ENCODE measurements around the gene ADORA2B.

Gene ADORA2B

GRCh38 chr17:16007439-16007838 is 62.5 kb downstream of the ADORA2B start:
- Histone ChIP-seq H3K4me2 (ENCODE audit: low read length) (no peak overlapping the region), H3K9me3 (ENCODE audit: low read length) (no peaks in the 10 kb centered on the region), H3K9me2 (ENCODE audit: low read depth, low read length) (no peaks in the 10 kb centered on the region), H3K4me3 (ENCODE audit: low read depth, low read length, poor library complexity, severe bottlenecking) (no peak overlapping the region), H3F3A (ENCODE audit: insufficient read depth, low read length) (no peaks in the 10 kb centered on the region), H3K4me1 (ENCODE audit: insufficient read depth, low read length, severe bottlenecking) (no peaks in the 10 kb centered on the region), H3K9ac (ENCODE audit: low read length) (no peak overlapping the region), H3K36me3 (ENCODE audit: insufficient read depth, low read length) (peaks cover 91% of the 10 kb centered on the region), H3K79me2 (ENCODE audit: insufficient read depth, low read length) (no peaks in the 10 kb centered on the region), H3K27ac (ENCODE audit: low read depth, low read length, poor library complexity, severe bottlenecking) (no peak overlapping the region), H4K20me1 (ENCODE audit: insufficient read depth, low read length) (no peaks in the 10 kb centered on the region), H2AFZ (ENCODE audit: low read length) (no peak overlapping the region), H3K27me3 (ENCODE audit: insufficient read depth, low read length) (no peaks in the 10 kb centered on the region)
- TF ChIP-seq EZH2 (IDR thresholded peaks at IDR 0.05; ENCODE audit: borderline replicate concordance, low read length) (no peak), CTCF (IDR thresholded peaks at IDR 0.05; ENCODE audit: low read length) (no peak)

- no peaks in the 10 kb centered on the region for H3K4me1 ChIP-seq (ENCODE audit: insufficient read depth, low read length, severe bottlenecking)
- no peak overlapping the region for H3K9ac ChIP-seq (ENCODE audit: low read length)
- H3K4me3 ChIP-seq (ENCODE audit: low read depth, low read length, poor library complexity, severe bottlenecking), result no peak overlapping the region
- no peaks in the 10 kb centered on the region for H3K27me3 ChIP-seq (ENCODE audit: insufficient read depth, low read length)
- no peak overlapping the region for H2AFZ ChIP-seq (ENCODE audit: low read length)
- TF ChIP-seq EZH2 (IDR thresholded peaks at IDR 0.05; ENCODE audit: borderline replicate concordance, low read length), result no peak
- peak; percentile 12; the same call in 1 of the 2 replicates for TF ChIP-seq CTCF (IDR thresholded peaks at IDR 0.05; ENCODE audit: low read length)
- no peak overlapping the region for H3K4me2 ChIP-seq (ENCODE audit: low read length)
- H4K20me1 ChIP-seq (ENCODE audit: insufficient read depth, low read length), result no peaks in the 10 kb centered on the region
- H3K36me3 ChIP-seq (ENCODE audit: insufficient read depth, low read length), result peaks cover 73% of the 10 kb centered on the region
- H3K79me2 ChIP-seq (ENCODE audit: insufficient read depth, low read length), result no peaks in the 10 kb centered on the region
- H3K9me2 ChIP-seq (ENCODE audit: low read depth, low read length), result no peaks in the 10 kb centered on the region
- H3K27ac ChIP-seq (ENCODE audit: low read depth, low read length, poor library complexity, severe bottlenecking), result no peak overlapping the region
- H3F3A ChIP-seq (ENCODE audit: insufficient read depth, low read length), result no peaks in the 10 kb centered on the region
- no peaks in the 10 kb centered on the region for H3K9me3 ChIP-seq (ENCODE audit: low read length)
These were observed 69.0 kb downstream of the ADORA2B start for GRCh38 chr17:16013943-16014407.

DNA sequence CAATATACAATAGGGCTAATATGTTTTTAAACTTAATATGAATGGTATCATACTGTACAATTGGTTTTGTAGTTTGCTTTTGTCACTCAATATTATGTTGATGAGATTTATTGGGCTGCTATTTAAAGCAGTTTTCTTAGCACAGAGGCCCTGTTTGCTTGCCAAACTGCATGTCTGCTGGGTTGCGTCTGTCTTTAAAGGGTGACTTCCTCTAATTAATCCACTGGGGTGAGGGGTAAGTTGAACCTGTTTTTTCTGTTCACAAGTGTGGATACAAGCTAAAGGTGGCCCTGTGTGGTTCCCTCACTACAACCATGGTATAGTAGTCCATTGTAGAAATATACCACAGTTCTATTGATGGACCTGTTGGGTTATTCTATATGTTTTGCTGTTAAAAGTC is 74.4 kb downstream of the ADORA2B start:
- Histone ChIP-seq H3K36me3 (ENCODE audit: insufficient read depth, low read length) (peaks cover 75% of the 10 kb centered on the region), H2AFZ (ENCODE audit: low read length) (no peak overlapping the region), H3K27ac (ENCODE audit: low read depth, low read length, poor library complexity, severe bottlenecking) (no peak overlapping the region), H3K4me1 (ENCODE audit: insufficient read depth, low read length, severe bottlenecking) (no peaks in the 10 kb centered on the region), H3K9ac (ENCODE audit: low read length) (no peak overlapping the region), H3K4me2 (ENCODE audit: low read length) (no peak overlapping the region), H3K79me2 (ENCODE audit: insufficient read depth, low read length) (no peaks in the 10 kb centered on the region), H3F3A (ENCODE audit: insufficient read depth, low read length) (no peaks in the 10 kb centered on the region), H3K9me3 (ENCODE audit: low read length) (no peaks in the 10 kb centered on the region), H3K4me3 (ENCODE audit: low read depth, low read length, poor library complexity, severe bottlenecking) (no peak overlapping the region), H4K20me1 (ENCODE audit: insufficient read depth, low read length) (no peaks in the 10 kb centered on the region), H3K27me3 (ENCODE audit: insufficient read depth, low read length) (no peaks in the 10 kb centered on the region), H3K9me2 (ENCODE audit: low read depth, low read length) (no peaks in the 10 kb centered on the region)
- no peak for TF ChIP-seq CTCF (IDR thresholded peaks at IDR 0.05; ENCODE audit: low read length)
- no peak for TF ChIP-seq EZH2 (IDR thresholded peaks at IDR 0.05; ENCODE audit: borderline replicate concordance, low read length)

Data from OCI-LY1 (cell line).